ENCODE results near the gene RBM10. TPM values are rescaled to one million over a fixed set of nuclear protein-coding genes. Genes with fewer than 3 reads are reported as not detected.

Gene RBM10
- total RNA-seq, 1 donor from 2014 or later = 54.2 TPM

DNA sequence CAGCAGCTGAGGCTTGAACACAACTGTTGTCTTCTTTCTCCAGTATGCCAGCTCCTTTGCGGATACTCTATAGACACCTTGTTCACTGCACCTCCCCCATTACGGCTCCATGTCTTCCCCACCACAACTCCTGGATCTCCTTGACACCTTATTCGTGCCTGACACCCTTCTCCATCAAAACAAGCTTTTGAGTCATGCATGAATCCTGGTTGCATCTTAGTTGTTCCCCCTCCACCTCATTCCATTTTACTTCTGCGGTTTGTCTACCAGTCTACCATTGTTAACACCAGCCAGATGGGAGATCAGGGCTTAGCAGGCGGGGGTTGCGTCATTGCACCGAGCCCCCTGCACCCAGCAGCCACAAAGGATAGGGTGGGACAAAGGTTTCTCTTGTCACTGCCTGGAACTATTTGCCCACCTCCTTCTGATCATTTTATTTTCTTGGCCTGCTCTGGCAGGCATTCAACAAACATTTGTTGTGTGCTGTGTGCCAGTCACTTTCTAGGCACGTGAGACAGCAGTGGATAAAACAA lies 71.4 kb downstream of the RBM10 start:
- intact Hi-C loops (cut with micrococcal nuclease) = loop anchor here (5.0 kb wide), 1 partner anchor 1741 kb away; the partner anchor contains the start of gene OTUD5

DNA sequence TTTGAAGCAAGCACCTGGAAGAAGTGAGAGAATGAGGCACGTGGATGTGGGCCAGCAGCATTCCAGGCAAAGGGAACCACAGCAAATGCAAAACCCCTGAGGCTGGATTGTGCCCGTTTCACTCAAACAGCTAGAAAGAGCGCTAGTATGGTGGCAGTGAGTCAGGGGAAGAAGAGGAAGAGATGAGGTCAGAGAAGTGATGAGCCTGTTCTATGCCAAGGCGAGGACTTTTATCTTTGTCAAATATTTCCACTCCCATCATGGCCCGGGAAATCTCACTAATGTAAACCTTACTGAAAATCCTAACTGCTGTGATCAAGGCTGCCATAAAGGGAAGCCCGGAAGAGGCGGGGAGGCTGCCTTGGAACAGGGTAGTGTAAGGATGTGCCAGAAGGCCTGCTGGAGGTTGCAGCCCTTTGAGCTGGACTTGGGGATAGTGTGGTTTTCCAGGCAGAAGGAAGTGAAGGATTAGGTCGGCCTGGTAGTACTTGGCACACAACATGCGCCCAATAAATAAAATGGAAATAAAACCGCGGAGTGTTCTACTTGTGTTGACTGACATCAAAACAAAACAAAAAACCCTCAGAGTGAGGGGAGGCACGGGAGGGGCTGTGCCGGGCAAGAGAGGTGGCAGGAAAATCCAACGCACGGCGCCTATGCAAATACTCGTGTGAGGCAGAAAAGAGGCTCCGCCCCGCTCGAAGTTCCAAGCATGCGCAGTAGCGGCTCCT lies 72.3 kb downstream of the RBM10 start:
- intact Hi-C loops (cut with micrococcal nuclease) = loop anchor here (1.0 to 5.0 kb wide), 8 partner anchors 24 to 1740 kb away; partner anchors contain the start of genes ARAF, ELK1, OTUD5 and UBA1

DNA sequence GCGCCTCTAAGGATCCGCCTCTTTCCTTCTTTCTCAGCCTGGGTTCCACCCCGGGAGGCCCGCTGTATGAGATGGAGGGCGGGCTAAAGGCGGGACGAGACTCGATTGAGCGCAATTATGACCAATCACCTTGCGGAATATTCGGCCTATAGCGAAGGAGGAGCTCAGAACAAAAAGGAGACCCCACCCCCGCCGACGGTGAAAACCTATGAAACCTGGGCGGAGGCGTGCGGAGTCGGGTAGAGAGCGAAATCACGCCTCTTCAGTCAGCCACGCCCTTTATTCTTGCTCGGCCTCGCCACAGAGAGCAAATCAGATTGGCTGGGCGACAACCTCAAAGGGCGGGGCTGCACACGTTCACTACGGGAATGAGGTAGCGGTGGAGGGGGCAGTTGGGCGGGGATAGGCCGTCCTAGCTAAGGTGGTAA lies 72.8 kb downstream of the RBM10 start:
- intact Hi-C loops (cut with micrococcal nuclease) = loop anchor here (1.0 to 5.0 kb wide), 15 partner anchors 15 to 1739 kb away; partner anchors contain the start of genes ARAF, ELK1, OTUD5 and RBM10

DNA sequence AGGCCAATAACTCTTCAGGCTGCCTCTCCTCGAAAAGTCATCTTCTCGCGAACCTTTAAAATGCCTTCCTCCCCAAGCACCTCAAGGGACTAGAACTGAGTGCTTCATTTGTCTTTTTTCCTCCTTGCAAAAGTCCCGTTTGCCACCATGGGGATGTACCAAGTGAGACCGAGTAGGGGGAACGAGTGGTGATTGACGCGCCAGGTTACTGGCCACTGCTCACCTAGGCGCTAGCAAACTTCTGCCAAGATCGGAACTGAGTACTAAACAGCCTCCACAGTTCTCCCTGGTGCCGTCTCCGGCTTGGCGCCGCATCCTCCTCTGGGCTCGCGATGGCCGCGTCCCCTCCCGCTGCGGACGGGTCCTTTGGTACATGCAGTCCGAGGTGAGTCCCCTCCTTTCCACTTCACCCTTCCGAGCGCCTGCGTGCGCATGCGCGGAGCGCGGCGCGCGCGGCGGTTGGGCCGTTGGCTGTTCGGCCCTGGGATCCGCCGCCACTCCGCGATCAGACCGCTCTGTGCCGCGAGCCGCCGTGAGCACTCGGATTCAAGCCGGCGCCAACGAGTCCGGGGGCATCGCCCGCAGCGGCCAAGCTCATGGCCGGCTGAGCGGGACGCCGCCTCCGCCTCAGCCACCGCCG lies 73.4 kb downstream of the RBM10 start, which contains the start of gene CDK16:
CDK16 (plus strand) TSS at position 402 of the 640 bp plus-strand sequence. CDS start 4,877 bp downstream, outside the sequence.
- intact Hi-C loops (cut with micrococcal nuclease) = loop anchor here (1.0 to 5.0 kb wide), 8 partner anchors 15 to 1739 kb away; partner anchors contain the start of genes OTUD5, RBM10, TBC1D25 and USP11

DNA sequence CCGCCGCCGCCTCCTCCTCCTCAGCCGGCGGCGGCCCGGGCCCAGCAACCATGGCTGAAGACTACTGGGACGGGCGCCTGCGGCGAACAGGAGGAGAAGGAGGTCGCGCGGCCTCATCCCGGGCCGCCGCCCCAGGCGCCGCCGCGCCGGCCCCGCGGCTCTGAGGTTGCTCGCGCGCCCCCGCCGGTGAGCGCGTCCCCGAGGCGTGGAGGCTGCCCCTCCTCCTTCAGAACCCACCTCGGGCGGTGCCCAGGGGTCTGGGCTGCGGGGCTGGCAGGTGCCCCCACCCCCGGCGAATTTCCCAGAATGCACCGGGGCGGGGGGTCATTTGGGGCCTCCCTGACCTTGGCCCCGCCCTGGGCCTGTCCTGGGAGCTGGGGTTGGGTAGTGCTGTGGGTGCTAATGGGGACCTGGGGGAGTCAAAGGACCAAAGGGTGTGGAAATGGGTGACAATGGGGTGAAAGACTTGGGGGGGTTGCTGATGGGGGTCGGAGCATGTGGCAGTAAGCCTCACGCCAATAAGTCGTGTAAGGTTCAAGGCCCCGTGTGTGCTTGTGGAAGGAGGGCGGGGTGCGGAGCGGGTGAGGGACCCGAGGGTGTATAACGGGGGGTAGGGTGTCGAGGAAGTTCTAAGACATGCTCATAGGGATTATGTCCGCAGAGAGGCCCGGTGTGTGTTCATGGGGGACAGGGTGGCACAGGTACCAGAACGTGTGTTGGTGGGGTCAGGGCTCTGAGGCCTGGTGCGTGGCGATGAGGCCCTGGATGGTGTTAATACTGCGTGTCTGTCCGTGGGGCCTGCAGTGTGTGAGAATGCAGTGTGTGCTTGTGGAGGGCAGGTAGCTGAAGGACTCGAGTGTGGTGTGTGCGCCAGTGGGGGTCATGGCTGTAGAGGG lies 74.1 kb downstream of the RBM10 start:
- intact Hi-C loops (cut with micrococcal nuclease) = loop anchor here (1.0 to 5.0 kb wide), 8 partner anchors 14 to 1738 kb away; partner anchors contain the start of genes OTUD5, RBM10, TBC1D25 and USP11

DNA sequence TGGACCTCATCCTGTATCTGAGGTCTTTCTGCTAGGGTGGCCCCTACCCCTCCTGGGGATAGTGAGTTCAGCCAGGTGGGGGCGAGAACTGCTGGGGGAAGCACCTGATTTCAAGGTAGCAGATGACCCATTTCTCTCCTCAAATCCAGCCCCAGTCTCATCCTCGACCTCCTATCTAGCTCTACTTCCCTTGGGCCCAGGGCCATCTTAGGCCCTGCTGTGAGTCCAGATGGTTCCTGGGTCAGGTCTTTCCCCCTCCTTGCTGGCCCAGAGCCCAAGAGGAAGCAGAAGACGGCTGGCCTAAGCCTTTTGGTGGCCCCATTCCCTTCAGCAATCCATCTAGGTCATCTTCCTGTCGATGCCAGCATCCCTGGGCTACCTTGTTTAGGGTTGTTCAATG lies 76.7 kb downstream of the RBM10 start:
- intact Hi-C loops (cut with micrococcal nuclease) = no loop called here

DNA sequence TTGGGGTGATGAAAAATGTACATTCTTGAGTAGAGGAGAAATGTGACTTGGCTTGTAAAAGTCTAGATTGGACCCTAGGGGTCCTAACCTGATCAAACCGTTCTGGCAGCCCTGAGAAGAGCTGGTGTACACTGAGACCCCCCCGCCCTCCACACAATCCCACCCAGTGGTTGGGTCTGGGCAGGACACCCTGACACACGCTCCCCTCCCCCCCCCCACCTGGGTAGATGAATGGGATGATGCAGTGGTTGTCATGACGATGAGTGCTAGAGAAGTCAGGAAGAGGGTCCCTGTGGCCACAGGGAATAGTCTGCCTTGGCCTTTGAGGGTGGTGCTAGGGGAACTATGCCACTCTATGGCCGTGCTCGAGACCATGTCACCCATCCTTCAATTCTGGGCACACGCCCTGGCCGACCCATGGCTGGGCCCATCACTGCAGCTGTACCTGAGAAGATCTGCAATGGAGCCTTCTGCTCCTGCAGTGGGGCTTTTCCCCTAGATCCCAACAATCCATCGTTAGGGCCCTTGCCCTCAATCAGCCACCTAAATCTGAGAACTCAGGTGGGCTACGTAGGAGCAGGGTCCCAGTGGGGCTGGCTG lies 77.8 kb downstream of the RBM10 start:
- intact Hi-C loops (cut with micrococcal nuclease) = no loop called here

DNA sequence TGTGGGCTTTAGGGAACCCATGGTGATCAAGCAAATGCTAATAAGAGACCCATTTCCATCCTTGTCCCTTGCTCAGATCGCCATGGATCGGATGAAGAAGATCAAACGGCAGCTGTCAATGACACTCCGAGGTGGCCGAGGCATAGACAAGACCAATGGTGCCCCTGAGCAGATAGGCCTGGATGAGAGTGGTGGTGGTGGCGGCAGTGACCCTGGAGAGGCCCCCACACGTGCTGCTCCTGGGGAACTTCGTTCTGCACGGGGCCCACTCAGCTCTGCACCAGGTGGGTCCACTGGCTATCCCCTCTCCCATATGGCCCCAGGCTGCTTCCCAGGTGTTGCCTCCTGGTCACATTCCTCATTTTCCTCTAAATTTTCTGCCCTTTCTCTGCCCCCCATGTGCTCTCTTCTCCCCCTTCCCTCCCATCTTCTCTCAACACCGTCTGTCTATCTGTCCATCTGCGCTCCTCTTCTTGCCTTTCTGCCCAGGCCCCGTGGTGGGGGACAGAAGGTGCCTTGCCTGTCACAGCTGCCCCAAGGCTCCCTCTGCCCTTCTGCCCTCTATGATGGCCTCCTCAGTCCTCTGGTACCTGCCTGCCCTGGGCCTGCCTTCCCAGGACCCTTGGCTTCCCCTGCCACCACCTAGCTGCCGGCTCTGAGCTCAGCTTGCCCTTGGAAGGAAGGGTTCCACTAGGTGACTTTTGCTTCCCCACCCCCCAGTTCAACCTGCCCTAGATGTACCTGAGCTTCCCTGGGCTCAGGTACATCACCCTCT lies 78.6 kb downstream of the RBM10 start:
- intact Hi-C loops (cut with micrococcal nuclease) = no loop called here

DNA sequence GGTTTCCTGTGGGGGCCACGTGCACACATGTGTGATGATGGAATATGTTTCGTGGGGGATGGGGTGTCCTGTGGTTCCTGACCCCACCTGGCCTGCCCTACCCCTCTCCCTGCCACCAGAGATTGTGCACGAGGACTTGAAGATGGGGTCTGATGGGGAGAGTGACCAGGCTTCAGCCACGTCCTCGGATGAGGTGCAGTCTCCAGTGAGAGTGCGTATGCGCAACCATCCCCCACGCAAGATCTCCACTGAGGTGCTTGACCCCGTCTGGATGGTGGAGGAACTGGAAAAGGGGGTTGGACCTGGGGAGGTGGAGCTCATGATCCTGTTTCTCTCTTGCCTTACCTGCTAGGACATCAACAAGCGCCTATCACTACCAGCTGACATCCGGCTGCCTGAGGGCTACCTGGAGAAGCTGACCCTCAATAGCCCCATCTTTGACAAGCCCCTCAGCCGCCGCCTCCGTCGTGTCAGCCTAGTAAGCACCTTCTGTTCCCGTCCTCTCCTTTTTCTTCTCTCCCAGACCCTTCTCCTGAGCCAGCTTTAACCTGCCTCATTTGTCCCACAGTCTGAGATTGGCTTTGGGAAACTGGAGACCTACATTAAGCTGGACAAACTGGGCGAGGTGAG lies 79.4 kb downstream of the RBM10 start:
- intact Hi-C loops (cut with micrococcal nuclease) = no loop called here

DNA sequence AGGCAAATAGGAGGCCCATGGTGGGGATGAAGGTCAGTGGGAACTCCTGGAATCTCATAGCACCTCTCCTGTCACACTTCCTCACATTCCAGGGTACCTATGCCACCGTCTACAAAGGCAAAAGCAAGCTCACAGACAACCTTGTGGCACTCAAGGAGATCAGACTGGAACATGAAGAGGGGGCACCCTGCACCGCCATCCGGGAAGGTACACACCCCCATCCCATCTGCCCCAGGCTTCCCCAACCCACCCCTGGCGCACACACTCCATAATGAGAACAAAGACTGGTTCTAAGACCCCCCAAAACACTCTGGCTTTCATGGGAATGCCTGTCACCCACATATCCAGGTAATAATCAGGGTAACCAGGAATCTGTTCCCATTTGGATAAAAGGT lies 79.9 kb downstream of the RBM10 start:
- intact Hi-C loops (cut with micrococcal nuclease) = no loop called here

DNA sequence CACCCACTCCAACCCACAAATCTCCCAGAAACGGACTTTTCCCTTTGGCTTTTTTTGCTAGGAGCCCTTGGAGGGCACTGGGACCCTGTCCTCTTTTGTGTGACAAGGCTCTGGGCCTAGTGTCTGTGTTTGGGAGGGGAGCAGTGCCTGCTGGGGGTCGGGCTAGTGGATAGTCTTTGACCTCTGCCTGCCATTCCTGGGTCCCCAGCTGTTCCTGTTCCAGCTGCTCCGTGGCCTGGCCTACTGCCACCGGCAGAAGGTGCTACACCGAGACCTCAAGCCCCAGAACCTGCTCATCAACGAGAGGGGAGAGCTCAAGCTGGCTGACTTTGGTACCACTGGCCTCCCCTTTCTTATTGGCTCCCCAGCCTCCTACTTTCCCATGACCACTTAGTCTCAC lies 81.0 kb downstream of the RBM10 start:
- intact Hi-C loops (cut with micrococcal nuclease) = no loop called here

DNA sequence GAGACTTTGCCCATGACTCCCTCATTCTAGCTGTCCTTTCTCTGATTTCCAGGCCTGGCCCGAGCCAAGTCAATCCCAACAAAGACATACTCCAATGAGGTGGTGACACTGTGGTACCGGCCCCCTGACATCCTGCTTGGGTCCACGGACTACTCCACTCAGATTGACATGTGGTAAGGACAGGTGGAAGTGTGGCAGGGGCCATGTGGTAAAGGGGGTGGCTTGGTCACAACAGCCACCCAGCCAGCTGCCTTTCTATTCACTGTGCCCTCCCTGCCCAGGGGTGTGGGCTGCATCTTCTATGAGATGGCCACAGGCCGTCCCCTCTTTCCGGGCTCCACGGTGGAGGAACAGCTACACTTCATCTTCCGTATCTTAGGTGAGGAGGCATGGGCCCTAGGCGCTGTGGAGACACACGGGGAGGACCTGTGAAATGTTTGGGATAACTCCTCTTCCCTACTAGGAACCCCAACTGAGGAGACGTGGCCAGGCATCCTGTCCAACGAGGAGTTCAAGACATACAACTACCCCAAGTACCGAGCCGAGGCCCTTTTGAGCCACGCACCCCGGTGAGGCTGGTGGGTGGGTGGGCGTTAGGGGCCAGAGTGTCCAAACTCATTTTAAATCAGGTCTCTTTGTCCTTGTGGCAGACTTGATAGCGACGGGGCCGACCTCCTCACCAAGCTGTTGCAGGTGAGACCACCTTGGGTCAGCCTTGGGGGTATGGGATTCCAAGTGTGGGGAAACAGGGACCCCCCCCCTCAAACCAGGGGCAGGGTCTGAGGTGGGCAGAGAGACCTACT lies 81.7 kb downstream of the RBM10 start:
- intact Hi-C loops (cut with micrococcal nuclease) = no loop called here

DNA sequence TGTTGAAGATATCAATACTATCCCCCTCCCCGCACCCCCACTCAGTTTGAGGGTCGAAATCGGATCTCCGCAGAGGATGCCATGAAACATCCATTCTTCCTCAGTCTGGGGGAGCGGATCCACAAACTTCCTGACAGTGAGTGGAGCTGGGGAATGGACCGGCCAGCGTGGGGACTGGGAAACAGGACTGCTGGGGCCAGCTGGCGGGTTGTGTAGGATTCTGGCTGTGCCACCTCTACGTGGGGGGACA lies 82.2 kb downstream of the RBM10 start:
- intact Hi-C loops (cut with micrococcal nuclease) = no loop called here

DNA sequence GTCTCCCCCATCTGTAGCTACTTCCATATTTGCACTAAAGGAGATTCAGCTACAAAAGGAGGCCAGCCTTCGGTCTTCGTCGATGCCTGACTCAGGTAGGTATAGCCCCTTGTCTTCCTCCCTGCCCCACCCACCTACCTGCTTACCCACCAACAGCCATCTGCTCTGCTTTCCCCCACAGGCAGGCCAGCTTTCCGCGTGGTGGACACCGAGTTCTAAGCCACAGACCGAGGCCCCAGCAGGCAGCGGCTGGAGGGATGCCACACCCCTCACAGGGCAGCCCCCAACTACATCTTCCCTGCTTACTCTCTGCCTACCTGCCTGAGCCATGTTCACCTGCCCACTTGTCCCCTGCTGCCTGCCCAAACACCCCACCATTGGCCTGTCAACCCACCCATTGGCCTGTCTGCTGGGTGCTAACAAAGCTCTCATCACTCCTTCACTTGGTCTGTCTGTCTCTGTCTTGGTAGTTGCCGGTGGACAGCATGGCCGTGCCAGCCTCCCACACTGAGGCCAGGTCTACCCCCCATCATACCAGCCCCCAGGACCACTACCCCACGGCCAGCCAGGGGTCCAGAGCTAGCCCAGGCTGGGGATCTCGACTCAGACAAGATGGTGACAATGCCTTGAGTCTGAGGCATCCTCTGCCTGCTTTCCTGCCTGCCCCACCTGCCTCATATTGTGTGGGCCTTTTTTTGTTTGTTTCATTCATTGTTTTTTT lies 83.7 kb downstream of the RBM10 start:
- intact Hi-C loops (cut with micrococcal nuclease) = no loop called here

DNA sequence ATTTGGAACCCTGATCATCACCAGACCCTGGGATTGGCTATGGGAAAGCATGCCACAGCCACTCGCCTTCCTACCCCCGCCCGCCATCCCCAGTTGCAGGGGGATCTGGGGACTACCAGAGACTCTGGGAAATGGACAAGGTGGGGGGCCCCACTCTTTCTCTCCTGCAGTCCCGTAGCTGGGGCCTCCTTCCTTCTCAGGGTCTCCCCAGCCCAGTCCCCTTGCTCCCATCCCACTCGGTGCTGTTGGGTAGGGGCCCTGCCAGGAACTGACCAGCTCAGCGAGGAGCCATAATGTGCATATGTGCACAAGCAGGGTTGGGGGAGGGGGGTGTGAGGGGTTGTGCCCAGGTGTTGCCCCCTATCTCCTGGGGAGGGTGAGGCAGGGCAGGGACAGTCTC lies 84.4 kb downstream of the RBM10 start:
- intact Hi-C loops (cut with micrococcal nuclease) = no loop called here

DNA sequence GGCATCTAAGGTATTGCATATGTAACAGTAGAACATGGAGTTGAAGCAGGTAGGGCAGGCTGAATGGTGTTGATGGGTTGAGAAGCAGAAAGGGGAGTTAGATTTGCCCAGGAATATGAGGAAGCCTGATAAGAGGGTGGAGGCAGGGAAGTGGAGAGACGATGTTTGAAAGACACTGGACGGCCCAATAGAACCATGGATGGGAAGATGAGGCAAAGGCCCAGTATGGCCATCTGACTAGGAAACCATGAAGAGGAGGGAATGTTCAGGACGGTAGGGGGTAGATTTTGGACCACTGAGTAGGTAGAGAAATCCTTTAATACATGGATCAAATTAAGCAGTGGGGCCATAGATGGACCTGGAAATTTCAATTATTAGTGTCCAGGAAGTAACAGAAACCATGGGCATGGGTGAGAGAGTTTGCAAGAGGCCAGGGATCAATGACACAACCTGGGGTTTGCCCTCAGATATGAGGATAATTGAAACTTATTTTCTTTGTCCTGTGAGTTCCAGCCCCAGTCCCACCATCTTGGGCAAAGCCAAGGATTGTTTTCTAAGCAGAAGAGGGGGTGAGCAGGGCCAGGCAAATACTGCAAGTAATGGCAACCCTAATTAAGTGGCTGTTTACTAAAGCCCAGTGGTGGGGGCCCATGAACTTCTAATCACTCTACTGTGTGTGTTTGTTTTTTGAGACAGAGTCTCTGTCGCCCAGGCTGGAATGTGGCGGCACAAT lies 85.3 kb downstream of the RBM10 start:
- intact Hi-C loops (cut with micrococcal nuclease) = loop anchor here (5.0 kb wide), 2 partner anchors 82 to 393 kb away; partner anchors contain the start of gene RP2

DNA sequence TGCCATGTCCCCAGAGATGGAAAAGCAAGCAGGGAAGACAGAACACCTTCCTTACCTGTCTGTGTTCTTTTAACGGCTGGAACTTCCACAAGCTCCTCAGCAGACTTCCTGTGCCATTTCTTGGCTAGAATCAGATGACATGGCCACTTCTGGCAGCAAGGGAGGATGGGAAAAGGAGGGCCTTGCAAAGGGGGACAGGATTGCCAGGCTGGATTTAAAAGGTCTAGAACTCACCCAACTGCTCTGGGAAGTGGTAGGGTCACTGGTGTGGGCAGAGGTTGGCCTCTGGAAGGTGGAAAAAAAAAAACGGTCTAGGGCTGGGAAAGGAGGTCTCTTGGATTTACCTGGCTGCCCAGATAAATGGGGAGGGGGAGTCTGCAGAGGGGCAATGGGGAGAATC lies 86.1 kb downstream of the RBM10 start:
- intact Hi-C loops (cut with micrococcal nuclease) = loop anchor here (5.0 kb wide), 2 partner anchors 81 to 394 kb away; partner anchors contain the start of gene RP2

All from T-helper 1 cell treated with Interleukin-12 subunit alpha and Interleukin-12 subunit beta and Interleukin-4 antibody, amounts not matched to agents 30 ng/mL and 1 ng/mL, for 36 hours (primary cell).